Caco-2 (cell line): Measurements from ENCODE around the gene TRAF4. TPM values are rescaled to one million over a fixed set of nuclear protein-coding genes. Genes with fewer than 3 reads are reported as not detected.

Source experiments
- BruUV-seq: library from RNA; stranded (reverse); fragments of 400-500 nt; replicated peaks from 2 replicates; lab custom pipeline; 2021; lab: Mats Ljungman, UMichigan
- CTCF ChIA-PET: fragments of 300-600 bp; sonication (Branson Sonifier 250); formaldehyde crosslinking; loops from one replicate; lab custom pipeline; 2022; ENCODE audit warnings: antibody characterized with exemption; lab: Charles Lee
- POLR2A ChIA-PET: fragments of 300-600 bp; sonication (Branson Sonifier 250); formaldehyde crosslinking; loops from one replicate; lab custom pipeline; 2022; ENCODE audit warnings: antibody characterized with exemption; lab: Charles Lee
- DNase-seq, 2 experiments: peaks; one replicate each; pipeline versions ENCODE4 v3.0.0 to v3.0.0-alpha.2; 2020 to 2022
- H3K27me3 ChIP-seq: replicated peaks from 2 replicates; pipeline ENCODE4 v1.6.0; 2011; ENCODE audit warnings: low read length; ENCODE audit not compliant: control insufficient read depth, insufficient read depth
- H3K36me3 ChIP-seq: 2 replicates; pipeline ENCODE4 v1.5.1; 2011; ENCODE audit warnings: low read length; ENCODE audit not compliant: control insufficient read depth, insufficient read depth
- H3K4me1 ChIP-seq: fragments of 250-450 bp; sonication (Bioruptor Pico); 2 replicates; pipeline ENCODE4 v1.5.1; 2020; ENCODE audit warnings: mild to moderate bottlenecking
- H3K4me3 ChIP-seq: 2 replicates; pipeline ENCODE4 v1.5.1; 2011; ENCODE audit warnings: low read depth, mild to moderate bottlenecking, control low read depth, low read length
- H3K9me3 ChIP-seq: fragments of 250-450 bp; sonication (Bioruptor Pico); 2 replicates; pipeline ENCODE4 v1.5.1; 2020; ENCODE audit warnings: mild to moderate bottlenecking, moderate library complexity
- H3K27ac Mint-ChIP-seq: one replicate; pipeline ENCODE4 v1.8.0; 2022; ENCODE audit warnings: mixed read lengths; ENCODE audit not compliant: unreplicated experiment
- H3K27me3 Mint-ChIP-seq: one replicate; pipeline ENCODE4 v1.8.0; 2022; ENCODE audit warnings: mixed read lengths; ENCODE audit not compliant: insufficient read depth, unreplicated experiment
- H3K36me3 Mint-ChIP-seq: one replicate; pipeline ENCODE4 v1.8.0; 2022; ENCODE audit warnings: mild to moderate bottlenecking, mixed read lengths; ENCODE audit not compliant: insufficient read depth, unreplicated experiment
- H3K4me1 Mint-ChIP-seq: one replicate; pipeline ENCODE4 v1.8.0; 2022; ENCODE audit warnings: low read depth, mixed read lengths; ENCODE audit not compliant: unreplicated experiment
- H3K4me3 Mint-ChIP-seq: one replicate; pipeline ENCODE4 v1.8.0; 2022; ENCODE audit warnings: mild to moderate bottlenecking, moderate library complexity, mixed read lengths; ENCODE audit not compliant: unreplicated experiment
- H3K9me3 Mint-ChIP-seq: one replicate; pipeline ENCODE4 v1.8.0; 2022; ENCODE audit warnings: mixed read lengths; ENCODE audit not compliant: unreplicated experiment
- CTCF ChIP-seq, 2 experiments: fragments of 200-600 bp in 1 of 2; IDR thresholded peaks; 1 replicate in 1 of 2; 2 replicates in 1 of 2; pipeline versions ENCODE4 v1.5.1 to v1.8.0; 2011 to 2022; ENCODE audit warnings: antibody characterized with exemption in 1 of 2, control low read depth in 1 of 2, inconsistent platforms in 1 of 2, low read depth in 1 of 2, low read length in 1 of 2, mild to moderate bottlenecking in 1 of 2, moderate library complexity in 1 of 2; ENCODE audit not compliant: insufficient read depth in 1 of 2, severe bottlenecking in 1 of 2, unreplicated experiment in 1 of 2
- intact Hi-C: fragments of 100-400 bp; cut with micrococcal nuclease; formaldehyde crosslinking; loops from one replicate; pipeline ENCODE4 v1.10.0; 2022; ENCODE audit not compliant: unreplicated experiment
- total RNA-seq: library from RNA; stranded (reverse); gene quantifications from 2 replicates; pipeline ENCODE4 v1.2.3, GENCODE V29; 2022

TRAF4 gene
- total RNA-seq, 1 experiment from 2014 or later = 140 TPM

DNA sequence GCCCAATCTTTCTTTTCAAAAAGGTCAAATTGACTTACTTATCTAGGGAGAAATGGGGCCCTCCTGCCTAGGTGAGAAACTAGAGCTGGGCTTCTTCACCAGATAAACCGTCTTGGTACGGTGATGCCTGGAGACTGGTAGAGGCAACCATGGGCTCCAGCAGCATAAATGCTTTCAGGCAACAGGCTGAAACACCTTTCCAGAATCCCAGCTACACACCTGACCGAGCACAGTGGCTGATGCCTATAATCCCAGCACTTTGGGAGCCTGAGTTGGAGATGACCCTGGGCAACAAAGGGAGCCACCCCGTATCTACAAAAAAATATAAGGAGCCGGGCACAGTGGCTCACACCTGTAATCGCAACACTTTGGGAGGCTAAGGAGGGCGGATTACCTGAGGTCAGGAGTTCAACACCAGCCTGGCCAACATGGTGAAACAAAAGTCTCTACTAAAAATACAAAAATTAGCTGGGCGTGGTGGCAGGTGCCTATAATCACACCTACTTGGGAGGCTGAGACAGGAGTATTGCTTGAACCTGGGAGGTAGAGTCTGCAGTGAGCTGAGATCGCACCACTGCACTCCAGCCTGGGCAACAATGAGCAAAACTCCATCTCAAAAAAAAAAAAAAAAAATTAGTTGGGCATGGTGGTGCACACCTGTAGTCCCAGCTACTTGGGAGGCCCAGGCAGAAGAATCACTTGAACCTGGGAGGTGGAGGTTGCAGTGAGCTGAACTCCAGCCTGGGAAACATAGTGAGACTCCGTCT, 8.0 kb downstream of the TRAF4 start:
- peaks cover 82% of the 10 kb centered on the region for H3K36me3 Mint-ChIP-seq
- no peaks in the 10 kb centered on the region for H3K27me3 Mint-ChIP-seq
- H3K9me3 ChIP-seq = no peaks in the 10 kb centered on the region
- ChIA-PET POLR2A (interaction anchor here (0.6 to 4.4 kb wide), 2 partner anchors 24 to 166 kb away, joined by 3 to 68 read pairs; partner anchors contain the start of gene NEK8), CTCF (interaction anchor here (0.7 to 9.5 kb wide), 5 partner anchors 13 to 397 kb away, joined by 3 to 324 read pairs (median 3); partner anchors contain the start of genes NEK8 and TLCD1)
- peaks cover 24% of the 10 kb centered on the region for H3K36me3 ChIP-seq
- H3K27ac Mint-ChIP-seq = no peak overlapping the region
- no TSS peak for BruUV-seq
- H3K4me3 ChIP-seq = no peak overlapping the region
- H3K4me3 Mint-ChIP-seq = no peak overlapping the region
- TF ChIP-seq CTCF (IDR thresholded peaks at IDR 0.05; ENCODE audit: insufficient read depth in 1 of 2, low read depth in 1 of 2, low read length in 1 of 2, severe bottlenecking in 1 of 2, unreplicated experiment in 1 of 2) = no peak
- DNase-seq = no peak
- no peaks in the 10 kb centered on the region for H3K27me3 ChIP-seq
- intact Hi-C loops = no loop called here
- H3K9me3 Mint-ChIP-seq = no peaks in the 10 kb centered on the region
- peaks cover 14% of the 10 kb centered on the region for H3K4me1 ChIP-seq
- H3K4me1 Mint-ChIP-seq = peaks cover 5% of the 10 kb centered on the region

GRCh38 chr17:28755486-28755885, 11.7 kb downstream of the TRAF4 start:
- peaks cover 75% of the 10 kb centered on the region for H3K36me3 Mint-ChIP-seq

More at GRCh38 chr17:28755486-28755885, 11.7 kb downstream of the TRAF4 start:
- TF ChIP-seq CTCF (IDR thresholded peaks at IDR 0.05; ENCODE audit: insufficient read depth in 1 of 2, low read depth in 1 of 2, low read length in 1 of 2, severe bottlenecking in 1 of 2, unreplicated experiment in 1 of 2) = no peak
- intact Hi-C loops = no loop called here
- H3K4me3 ChIP-seq = no peak overlapping the region
- H3K9me3 Mint-ChIP-seq = no peaks in the 10 kb centered on the region
- H3K36me3 ChIP-seq = peaks cover 6% of the 10 kb centered on the region
- H3K27ac Mint-ChIP-seq = no peak overlapping the region
- no TSS peak for BruUV-seq
- no peak overlapping the region for H3K4me3 Mint-ChIP-seq
- no peaks in the 10 kb centered on the region for H3K9me3 ChIP-seq
- no peaks in the 10 kb centered on the region for H3K27me3 Mint-ChIP-seq
- ChIA-PET POLR2A (interaction anchor here (0.6 kb wide), 1 partner anchor 32 kb away, joined by 3 read pairs; no protein-coding TSS in a partner anchor), CTCF (interaction anchor here (1.4 kb wide), 1 partner anchor 8 kb away, joined by 5 read pairs; no protein-coding TSS in a partner anchor)
- no peaks in the 10 kb centered on the region for H3K4me1 Mint-ChIP-seq
- no peaks in the 10 kb centered on the region for H3K27me3 ChIP-seq
- no peak for DNase-seq
- H3K4me1 ChIP-seq = no peaks in the 10 kb centered on the region
